Uterus (tissue), 4 donors: ENCODE results near the gene DHX38. TPM values are rescaled to one million over a fixed set of nuclear protein-coding genes. Genes with fewer than 3 reads are reported as not detected.

Experiments used
- DNase-seq, 2 donors: peaks; one replicate each; pipeline ENCODE4 v3.0.0-alpha.2; 2019 to 2020
- H3K27ac ChIP-seq, 2 donors: fragments of 200-600 bp; sonication (generic); 1 replicate in 1 of 2; 2 replicates in 1 of 2; pipeline ENCODE4 v1.5.1; 2016 to 2018
- H3K27me3 ChIP-seq, 2 donors: fragments of 200-600 bp; sonication (generic); one replicate each; pipeline ENCODE4 v1.5.1; 2018 to 2019; ENCODE audit warnings: control low read depth in 1 of 2
- H3K36me3 ChIP-seq, 2 donors: fragments of 200-600 bp; sonication (generic); one replicate each; pipeline ENCODE4 v1.5.1; 2019; ENCODE audit warnings: control low read depth in 1 of 2
- H3K4me1 ChIP-seq, 2 donors: fragments of 200-600 bp; sonication (generic); one replicate each; pipeline ENCODE4 v1.5.1; 2018 to 2019; ENCODE audit warnings: control low read depth in 1 of 2
- H3K4me3 ChIP-seq, 2 donors: fragments of 200-600 bp; sonication (generic); 1 replicate in 1 of 2; 2 replicates in 1 of 2; pipeline ENCODE4 v1.5.1; 2018 to 2019; ENCODE audit warnings: mild to moderate bottlenecking in 1 of 2
- H3K9me3 ChIP-seq, 2 donors: fragments of 200-600 bp; sonication (generic); one replicate each; pipeline ENCODE4 v1.5.1; 2019; ENCODE audit warnings: control low read depth in 1 of 2
- POLR2A ChIP-seq, 2 donors: fragments of 450-650 bp; IDR thresholded peaks; one replicate each; pipeline ENCODE4 v1.6.1; 2016; ENCODE audit warnings: antibody characterized with exemption in 2 of 2, mild to moderate bottlenecking in 1 of 2, moderate library complexity in 1 of 2
- intact Hi-C: fragments of 100-400 bp; cut with DNase I; formaldehyde crosslinking; loops from one replicate; pipeline ENCODE4 v1.15.1; 2023; ENCODE audit warnings: low total_unique reads
- total RNA-seq, 4 donors: library from RNA; depleted of rRNA in 3 of 4; stranded (reverse); fragments of >200 nt in 3 of 4; gene quantifications; one replicate each; pipeline versions ENCODE4 v1.1.0 to v1.2.4, GENCODE V29; 2014 to 2023
- TF ChIP-seq, protein P1 (sequence below), 4 experiments: fragments of 200-600 bp in 2 of 4; fragments of 450-650 bp in 2 of 4; sonication (generic) in 2 of 4; IDR thresholded peaks; one replicate each; pipeline ENCODE4 v1.5.1; 2016 to 2019; ENCODE audit warnings: antibody characterized with exemption in 4 of 4, mild to moderate bottlenecking in 2 of 4, moderate library complexity in 1 of 4
- donor health status: DM: yes; HTN: yes; CAD: no.

DHX38 gene
- total RNA-seq, 4 donors from 2014 or later = 12.8 to 73.6 (median 41.5) TPM

- Histone ChIP-seq H3K36me3 (no peaks in the 10 kb centered on the region), H3K27ac (no peak overlapping the region), H3K4me3 (no peak overlapping the region), H3K9me3 (no peaks in the 10 kb centered on the region), H3K4me1 (no peaks in the 10 kb centered on the region), H3K27me3 (no peaks in the 10 kb centered on the region)
- DNase-seq = no peak
- intact Hi-C loops = no loop called here
- TF ChIP-seq, protein P1, sequence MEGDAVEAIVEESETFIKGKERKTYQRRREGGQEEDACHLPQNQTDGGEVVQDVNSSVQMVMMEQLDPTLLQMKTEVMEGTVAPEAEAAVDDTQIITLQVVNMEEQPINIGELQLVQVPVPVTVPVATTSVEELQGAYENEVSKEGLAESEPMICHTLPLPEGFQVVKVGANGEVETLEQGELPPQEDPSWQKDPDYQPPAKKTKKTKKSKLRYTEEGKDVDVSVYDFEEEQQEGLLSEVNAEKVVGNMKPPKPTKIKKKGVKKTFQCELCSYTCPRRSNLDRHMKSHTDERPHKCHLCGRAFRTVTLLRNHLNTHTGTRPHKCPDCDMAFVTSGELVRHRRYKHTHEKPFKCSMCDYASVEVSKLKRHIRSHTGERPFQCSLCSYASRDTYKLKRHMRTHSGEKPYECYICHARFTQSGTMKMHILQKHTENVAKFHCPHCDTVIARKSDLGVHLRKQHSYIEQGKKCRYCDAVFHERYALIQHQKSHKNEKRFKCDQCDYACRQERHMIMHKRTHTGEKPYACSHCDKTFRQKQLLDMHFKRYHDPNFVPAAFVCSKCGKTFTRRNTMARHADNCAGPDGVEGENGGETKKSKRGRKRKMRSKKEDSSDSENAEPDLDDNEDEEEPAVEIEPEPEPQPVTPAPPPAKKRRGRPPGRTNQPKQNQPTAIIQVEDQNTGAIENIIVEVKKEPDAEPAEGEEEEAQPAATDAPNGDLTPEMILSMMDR (IDR thresholded peaks at IDR 0.05) = no peak
- no peak for TF ChIP-seq POLR2A (IDR thresholded peaks at IDR 0.05)
Observed at GRCh38 chr16:72110662-72111615, 17.3 kb downstream of the DHX38 start.

GRCh38 chr16:72111657-72112451 is 18.2 kb downstream of the DHX38 start:
- Histone ChIP-seq H3K4me1 (no peaks in the 10 kb centered on the region), H3K4me3 (no peak overlapping the region), H3K36me3 (no peaks in the 10 kb centered on the region), H3K9me3 (no peaks in the 10 kb centered on the region), H3K27ac (no peak overlapping the region), H3K27me3 (no peaks in the 10 kb centered on the region)
- intact Hi-C loops = no loop called here
- TF ChIP-seq, protein P1 (IDR thresholded peaks at IDR 0.05) = no peak
- no peak for TF ChIP-seq POLR2A (IDR thresholded peaks at IDR 0.05)
- DNase-seq = no peak

DNA sequence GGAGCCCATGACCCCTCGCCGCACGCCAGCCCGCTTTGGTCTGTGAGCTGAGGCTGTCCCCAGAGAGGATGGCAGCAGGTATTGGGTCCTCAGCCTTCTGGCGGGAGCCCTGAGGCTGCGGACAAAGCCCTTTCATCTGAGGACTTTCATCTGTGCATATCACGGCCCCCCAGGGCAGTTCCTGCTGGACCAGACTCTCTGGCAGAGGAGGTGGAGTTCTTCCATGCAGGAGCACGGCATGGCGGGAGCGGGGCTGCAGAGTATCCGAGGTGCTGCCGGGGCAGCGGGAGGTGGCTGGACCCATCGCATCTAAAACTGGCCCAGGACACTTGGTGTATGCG is 18.8 kb downstream of the DHX38 start:
- intact Hi-C loops = no loop called here
- Histone ChIP-seq H3K27me3 (no peaks in the 10 kb centered on the region), H3K4me3 (no peak overlapping the region), H3K36me3 (no peaks in the 10 kb centered on the region), H3K9me3 (no peaks in the 10 kb centered on the region), H3K4me1 (no peaks in the 10 kb centered on the region), H3K27ac (no peak overlapping the region)
- DNase-seq = no peak
- TF ChIP-seq POLR2A (IDR thresholded peaks at IDR 0.05) = no peak
- TF ChIP-seq, protein P1 (IDR thresholded peaks at IDR 0.05) = no peak

DNA sequence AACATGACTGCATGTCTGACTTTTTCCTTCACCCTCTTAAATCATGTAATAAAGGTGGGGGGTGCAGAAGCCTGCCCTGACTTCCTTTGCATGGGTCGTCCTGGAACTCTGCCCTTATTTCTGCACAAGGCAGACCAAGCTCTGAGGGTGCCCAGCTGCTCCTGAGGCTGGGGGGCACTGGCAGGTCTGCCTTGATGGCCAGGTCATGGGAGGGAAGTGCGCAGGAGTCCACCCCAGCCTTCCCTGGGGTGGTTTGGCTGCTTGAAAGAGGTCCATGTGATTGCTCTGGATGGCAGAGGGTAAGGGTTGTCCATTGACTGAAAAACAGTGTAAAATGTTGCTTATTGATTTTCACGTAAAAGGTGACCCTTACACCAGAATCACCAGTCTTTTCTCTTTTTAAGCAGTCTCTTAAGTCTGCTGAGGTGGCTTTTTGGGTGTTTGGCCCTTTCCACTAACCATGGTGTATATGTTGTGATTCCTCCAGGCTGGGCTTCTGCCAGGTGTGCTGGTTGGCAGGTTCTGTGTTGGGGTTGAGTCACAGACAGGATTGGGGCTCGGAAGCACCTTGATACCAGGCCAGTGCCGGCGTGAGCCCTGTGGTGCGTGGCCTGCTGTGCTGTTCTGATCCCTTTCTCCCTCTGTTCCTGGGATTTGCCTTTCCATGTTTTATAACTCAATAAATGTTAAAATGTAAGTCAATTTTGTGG is 19.4 kb downstream of the DHX38 start:
- no peak for DNase-seq
- Histone ChIP-seq H3K9me3 (no peaks in the 10 kb centered on the region), H3K4me3 (no peak overlapping the region), H3K27me3 (no peaks in the 10 kb centered on the region), H3K36me3 (no peaks in the 10 kb centered on the region), H3K27ac (no peak overlapping the region), H3K4me1 (no peaks in the 10 kb centered on the region)
- intact Hi-C loops = no loop called here
- TF ChIP-seq, protein P1 (IDR thresholded peaks at IDR 0.05) = no peak
- no peak for TF ChIP-seq POLR2A (IDR thresholded peaks at IDR 0.05)
